ENCODE results near the gene GIMAP8.

- TF ChIP-seq, protein P1, sequence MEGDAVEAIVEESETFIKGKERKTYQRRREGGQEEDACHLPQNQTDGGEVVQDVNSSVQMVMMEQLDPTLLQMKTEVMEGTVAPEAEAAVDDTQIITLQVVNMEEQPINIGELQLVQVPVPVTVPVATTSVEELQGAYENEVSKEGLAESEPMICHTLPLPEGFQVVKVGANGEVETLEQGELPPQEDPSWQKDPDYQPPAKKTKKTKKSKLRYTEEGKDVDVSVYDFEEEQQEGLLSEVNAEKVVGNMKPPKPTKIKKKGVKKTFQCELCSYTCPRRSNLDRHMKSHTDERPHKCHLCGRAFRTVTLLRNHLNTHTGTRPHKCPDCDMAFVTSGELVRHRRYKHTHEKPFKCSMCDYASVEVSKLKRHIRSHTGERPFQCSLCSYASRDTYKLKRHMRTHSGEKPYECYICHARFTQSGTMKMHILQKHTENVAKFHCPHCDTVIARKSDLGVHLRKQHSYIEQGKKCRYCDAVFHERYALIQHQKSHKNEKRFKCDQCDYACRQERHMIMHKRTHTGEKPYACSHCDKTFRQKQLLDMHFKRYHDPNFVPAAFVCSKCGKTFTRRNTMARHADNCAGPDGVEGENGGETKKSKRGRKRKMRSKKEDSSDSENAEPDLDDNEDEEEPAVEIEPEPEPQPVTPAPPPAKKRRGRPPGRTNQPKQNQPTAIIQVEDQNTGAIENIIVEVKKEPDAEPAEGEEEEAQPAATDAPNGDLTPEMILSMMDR (IDR thresholded peaks at IDR 0.05; ENCODE audit: low read length): no peak
- TF ChIP-seq EZH2 (IDR thresholded peaks at IDR 0.05; ENCODE audit: borderline replicate concordance, low read length): no peak
Observed at GRCh38 chr7:150406312-150406566, 44.2 kb upstream of the GIMAP8 start.

All from OCI-LY1 (cell line).